Stimulated activated CD4-positive, alpha-beta T cell treated with anti-CD3 and anti-CD28 coated beads, Interleukin-2, amount 100 ng/mL, for 4 hours (primary cell): ENCODE measurements around the gene DAP.
"Not testable (repeated sequence)": the region's sequence is repeated elsewhere in the genome, so short reads cannot be mapped to it uniquely, and the experiment has no call there.

Experiments
- DNase-seq: peaks from one replicate; pipeline ENCODE4 v3.0.0-alpha.2; 2020; ENCODE audit warnings: low read depth

DAP gene

DNA sequence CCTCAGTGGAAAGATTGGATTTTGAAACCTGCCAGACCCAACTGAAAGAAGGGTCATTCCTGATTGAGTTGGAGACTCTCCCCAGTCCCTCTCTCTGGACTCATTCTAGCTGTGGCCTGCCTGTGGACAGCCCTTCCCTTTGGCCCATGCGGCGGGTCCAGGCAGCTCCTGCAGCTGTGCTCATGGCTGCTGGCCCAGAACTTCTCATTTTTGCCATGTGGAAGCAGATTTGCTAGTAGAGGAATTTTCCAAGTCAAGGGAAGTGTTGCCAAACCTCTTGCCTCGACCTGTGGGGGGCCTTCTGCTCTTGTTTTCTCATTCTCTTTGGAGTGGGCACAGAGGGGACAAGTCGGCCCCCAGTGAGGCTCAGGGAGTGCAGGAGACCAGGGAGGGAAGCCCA lies 108.0 kb downstream of the DAP start:
- DNase-seq: no peak

DNA sequence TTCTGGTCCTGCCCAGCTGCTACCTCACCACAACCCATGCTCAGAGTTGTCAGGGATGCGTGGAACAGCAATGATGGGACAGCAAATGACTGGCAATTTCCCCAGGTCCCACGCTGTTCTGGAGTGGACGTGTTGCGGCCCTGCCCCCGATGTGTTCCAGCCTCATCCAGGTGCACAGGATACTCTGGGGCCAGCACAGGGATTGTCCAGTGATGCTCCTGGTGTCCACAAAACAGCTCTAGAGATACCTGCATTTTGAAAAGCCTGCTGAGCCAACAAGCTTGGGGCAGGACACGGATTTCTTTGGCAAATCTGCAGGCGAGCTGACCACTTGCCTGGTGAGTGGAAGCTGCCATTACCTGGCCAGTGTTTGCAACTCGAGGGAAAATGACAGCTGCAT lies 108.4 kb downstream of the DAP start:
- DNase-seq: no peak

DNA sequence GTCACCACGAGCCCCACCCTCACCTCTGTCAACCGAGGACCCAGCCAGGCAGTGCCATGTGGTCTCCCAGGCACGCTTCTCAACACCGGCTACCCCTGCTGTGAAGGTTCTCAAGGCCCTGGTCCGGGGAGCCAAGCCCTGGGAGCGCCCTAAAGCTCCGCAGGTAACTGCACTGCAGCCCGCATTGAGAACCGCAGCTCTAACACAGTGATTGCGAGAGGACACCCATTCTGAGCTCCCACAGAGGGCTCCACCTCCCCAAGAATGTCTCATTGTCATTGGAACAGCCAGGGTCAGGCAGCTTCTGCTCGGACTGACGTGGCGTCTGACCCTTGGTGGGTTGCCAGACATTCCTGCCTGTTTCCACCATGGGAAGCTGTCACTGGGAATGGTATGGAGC lies 108.9 kb downstream of the DAP start:
- DNase-seq: no peak

DNA sequence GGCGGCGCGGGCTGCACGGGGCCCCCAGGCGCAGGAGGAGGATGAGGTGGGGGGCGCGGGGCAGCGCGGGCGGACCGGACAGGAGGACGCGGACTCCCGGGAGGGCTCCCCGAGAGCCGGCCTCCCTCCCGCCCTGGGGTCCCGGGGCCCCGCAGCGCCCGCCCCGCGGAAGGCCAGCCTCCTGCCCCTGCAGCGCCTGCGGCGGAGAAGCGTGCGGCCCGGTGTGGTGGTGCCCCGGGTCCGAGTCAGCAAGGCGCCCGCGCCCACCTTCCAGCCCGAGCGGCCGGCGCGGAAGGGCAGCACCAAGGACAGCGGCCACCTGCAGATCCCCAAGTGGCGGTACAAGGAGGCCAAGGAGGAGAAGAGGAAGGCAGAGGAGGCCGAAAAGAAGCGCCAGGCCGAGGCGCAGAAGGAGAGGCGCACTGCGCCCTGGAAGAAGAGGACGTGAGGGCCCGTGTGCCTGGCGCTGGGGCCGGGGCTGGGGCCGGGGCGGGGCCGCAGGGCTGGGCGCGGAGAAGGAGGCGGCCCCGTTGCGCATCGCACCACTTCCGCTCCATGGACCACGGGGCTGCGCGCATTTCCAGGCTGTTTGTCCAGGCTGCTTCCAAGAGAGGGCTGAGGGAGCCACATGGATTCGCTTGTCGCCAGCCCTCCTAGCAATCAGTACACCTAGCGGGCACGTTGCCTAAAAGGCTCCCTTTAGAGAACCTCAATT lies 111.2 kb downstream of the DAP start:
- no peak for DNase-seq

DNA sequence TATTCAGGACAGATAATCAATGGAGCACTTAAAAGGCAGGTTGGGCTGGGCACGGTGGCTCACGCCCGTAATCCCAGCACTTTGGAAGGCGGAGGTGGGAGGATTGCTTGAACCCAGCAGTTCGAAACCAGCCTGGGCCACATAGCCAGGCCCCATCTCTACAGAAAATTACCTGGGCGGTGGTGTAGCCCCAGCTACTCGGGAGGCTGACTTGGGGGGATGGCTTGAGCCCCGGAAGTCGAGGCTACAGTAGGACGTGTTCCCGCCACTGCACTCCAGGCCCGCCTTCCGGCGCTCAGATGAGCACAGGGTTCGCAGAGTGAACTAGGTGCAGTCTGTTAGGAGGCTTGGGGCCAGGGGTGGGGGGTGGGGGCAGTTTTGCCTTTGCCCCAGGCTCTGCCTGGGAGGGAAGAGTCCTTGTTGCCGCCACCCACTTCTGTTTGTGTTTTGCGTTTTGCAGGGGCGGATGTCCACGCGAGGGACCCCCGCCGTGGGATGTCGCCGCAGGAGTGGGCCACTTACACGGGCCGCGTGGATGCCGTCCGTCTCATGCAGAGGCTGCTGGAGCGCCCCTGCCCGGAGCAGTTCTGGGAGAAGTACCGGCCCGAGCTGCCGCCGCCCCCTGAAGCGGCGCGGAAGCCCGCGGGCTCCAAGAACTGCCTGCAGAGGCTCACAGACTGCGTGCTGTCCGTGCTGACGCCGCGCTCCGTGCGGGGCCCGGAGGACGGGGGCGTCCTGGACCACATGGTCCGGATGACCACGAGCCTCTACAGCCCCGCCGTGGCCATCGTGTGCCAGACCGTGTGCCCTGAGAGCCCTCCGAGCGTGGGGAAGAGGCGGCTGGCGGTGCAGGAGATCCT lies 112.0 kb downstream of the DAP start:
- no peak for DNase-seq

DNA sequence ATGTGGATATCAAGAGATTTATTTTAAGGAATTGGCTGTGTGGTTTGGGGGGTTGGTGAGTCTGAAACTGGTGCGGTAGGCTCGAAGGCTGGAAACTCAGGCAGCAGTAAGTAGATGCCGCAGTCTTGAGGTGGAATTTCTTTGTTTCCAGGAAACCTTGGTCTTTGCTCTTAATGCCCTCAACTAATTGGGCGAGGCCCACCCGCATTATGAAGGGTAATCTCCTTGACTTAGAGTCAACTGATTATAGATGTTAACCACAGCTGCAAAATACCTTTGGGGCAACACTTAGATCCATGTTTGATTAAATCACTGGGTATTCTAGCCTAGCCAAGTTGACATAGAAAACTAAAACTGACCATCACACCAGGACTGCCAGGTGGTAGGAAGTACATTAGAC lies 113.4 kb downstream of the DAP start:
- DNase-seq: no peak

DNA sequence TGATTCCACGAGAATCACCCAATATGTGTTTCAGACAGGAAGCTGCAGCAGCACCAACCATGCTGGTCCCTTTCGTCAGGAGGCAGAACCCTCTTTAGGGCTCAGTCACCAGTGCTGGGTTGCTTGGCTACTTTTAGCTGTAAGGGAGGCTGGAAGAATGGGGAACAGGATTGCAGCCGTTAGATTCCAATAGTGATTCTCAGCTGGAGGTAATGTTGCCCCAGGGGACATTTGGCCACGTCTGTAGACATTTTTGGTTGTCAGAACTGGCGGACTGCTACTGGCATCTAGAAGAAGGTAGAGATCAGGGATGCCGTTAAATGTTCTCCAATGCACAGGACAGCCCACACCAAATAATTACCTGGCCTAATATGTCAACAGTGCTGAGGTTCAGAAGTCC lies 115.4 kb downstream of the DAP start:
- no peak for DNase-seq

DNA sequence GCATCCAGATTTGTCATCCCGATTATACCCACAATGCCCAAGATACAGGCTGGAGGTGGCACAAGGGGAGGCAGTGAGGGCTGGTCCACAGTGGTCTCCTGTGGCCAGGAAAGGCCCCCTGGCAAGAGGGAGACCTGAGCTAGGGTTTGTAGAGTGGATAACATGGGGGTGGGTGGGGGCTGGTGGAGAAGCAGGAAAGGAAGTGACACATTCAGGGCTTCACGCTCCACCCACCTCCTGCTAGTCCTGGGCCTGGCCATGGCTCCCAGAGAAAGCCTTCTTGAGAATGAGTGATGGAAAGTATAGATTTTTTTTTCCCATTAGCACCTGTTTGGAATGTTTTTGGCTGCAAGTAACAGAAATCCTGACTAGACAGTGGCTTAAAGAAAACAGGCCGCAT lies 115.9 kb downstream of the DAP start:
- no peak for DNase-seq

DNA sequence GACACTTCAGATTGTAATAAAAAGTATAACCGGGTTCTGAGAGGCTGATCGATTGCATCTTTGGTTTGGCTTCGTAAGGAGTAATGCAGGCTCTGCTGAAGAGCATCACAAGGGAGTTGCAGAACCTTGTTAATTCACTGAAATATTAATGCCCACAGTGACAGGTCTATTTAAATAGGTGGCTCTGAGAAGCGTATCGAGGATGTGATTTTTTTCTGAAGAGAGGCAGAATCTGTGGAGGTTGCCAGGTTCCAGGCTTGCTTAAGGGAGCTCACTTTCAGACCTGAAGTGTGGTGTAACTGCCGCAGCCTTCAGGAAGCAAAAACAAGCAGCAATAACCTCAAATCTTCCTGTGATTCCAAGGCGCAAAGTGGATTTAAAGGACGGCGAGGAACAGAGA lies 116.8 kb downstream of the DAP start:
- no peak for DNase-seq

DNA sequence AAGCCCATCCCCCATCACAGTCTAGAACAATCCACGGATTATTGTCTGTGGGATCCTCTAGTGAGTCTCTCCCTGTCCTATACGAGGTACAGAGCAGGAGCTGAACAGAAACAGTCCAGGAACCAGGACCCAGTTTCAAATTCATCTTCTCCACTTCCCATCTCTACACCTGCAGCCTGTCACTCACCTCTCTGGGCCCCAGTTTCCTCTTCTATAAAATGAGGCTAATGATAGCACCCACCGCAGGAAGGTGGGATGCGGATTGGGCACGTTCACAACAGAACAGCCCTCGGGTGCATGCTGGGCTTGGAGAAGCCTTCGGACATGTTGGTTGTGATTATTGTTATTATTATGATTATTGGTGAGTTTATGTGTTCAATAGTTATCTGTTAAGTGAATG lies 118.7 kb downstream of the DAP start:
- no peak for DNase-seq

DNA sequence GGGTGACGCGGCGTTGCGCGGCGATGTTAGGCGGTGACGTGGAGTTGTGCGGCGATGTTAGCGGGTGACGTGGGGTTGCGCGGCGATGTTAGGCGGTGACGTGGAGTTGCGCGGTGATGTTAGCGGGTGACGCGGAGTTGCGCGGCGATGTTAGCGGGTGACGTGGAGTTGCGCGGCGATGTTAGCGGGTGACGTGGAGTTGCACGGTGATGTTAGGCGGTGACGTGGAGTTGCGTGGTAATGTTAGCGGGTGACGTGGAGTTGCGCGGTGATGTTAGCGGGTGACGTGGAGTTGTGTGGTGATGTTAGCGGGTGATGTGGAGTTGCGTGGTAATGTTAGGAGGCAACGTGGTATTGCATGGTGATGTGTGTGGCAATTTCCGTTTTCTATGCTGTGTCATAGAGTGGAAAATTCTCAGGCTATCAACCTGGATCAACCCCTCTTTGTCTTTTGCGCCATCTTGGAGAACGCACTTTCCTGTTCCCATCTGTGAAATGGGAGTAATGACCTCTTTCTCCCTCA lies 121.1 kb downstream of the DAP start:
- no peak for DNase-seq

DNA sequence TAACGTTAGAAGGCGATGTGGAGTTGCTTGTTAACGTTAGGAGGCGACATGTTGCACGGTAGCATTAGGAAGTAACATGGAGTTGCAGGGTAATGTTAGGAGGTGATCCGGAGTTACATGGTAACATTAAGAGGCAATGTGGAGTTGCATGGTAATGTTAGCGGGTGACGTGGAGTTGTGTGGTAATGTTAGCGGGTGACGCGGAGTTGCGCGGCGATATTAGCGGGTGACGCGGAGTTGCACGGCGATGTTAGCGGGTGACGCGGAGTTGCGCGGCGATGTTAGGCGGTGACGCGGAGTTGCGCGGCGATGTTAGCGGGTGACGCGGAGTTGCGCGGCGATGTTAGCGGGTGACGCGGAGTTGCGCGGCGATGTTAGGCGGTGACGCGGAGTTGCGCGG lies 122.3 kb downstream of the DAP start:
- DNase-seq: not testable (repeated sequence)

DNA sequence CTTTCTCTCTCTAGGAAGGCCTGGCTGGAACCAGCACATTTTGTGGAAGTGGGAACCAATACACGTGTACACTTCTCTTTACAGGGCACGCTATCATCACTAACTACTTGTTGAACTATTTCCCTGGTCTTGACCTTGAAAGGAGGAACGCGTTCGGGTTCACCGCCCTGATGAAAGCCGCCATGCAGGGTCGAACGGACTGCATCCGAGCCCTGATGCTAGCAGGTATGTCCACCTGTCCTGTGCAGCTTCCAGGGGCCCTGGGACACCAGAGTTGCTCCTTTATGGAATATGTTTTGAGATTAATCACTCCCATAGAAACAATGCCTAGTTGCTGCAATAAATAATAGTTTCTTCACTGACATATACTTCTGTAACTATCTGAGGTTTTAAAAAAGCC lies 123.1 kb downstream of the DAP start:
- DNase-seq: no peak

DNA sequence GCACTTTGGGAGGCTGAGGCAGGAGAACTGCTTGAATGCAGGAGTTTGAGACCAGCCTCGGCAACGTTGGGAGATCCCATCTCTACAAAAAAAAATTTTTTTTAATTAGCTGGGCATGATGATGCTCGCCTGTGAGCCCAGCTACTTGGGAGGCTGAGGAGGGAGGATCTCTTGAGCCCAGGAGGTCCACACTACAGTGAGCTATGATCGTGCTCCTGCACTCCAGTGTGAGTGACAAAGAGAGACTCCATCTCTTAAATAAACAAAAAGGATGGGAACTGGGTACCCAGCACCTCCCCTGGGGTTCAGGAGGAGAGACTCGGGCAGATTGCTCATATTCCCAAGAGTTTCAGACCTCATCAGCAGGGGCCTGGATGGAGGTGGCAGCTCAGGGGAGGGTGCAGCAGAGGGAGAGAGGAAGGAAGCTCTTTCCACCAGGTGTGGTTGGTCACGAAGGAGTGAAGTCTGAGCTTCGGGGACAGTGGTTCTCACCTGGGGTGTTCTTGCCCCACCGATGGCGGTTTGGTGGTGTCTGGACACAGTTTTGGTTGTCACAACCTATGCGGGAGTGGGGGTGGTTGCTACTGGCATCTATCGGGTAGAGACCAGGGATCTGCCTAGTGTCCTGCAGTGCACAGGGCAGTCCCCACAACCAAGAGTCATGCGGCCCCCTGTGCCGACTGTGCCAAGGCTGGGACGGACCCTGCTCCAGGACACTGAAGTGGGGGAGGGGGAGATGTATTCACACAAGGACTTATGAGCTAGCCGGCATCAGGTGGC lies 124.5 kb downstream of the DAP start:
- DNase-seq: no peak

DNA sequence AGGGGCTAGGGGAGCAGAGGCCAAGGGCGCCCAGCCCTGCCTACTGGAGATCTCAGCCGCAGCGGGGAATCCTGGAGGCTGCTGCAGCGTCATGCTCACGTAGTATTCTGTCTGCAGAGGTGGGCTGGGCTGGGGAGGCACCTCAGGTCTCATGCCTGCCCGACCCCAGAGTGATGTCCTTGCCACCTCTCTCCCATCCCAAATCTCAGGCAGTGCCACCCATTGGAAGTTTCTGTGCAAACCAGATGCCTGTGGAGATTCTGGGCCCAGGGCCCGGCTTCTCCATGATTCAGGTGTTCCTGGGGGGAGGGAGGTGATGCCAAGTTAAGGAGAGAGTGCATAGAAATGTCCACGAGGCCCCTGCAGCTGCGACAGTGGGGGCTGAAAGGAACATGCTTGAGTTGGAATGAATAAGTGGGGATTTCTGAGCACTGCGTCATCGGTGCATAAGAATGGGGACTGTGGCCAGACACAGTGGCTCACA lies 125.1 kb downstream of the DAP start:
- DNase-seq: no peak

DNA sequence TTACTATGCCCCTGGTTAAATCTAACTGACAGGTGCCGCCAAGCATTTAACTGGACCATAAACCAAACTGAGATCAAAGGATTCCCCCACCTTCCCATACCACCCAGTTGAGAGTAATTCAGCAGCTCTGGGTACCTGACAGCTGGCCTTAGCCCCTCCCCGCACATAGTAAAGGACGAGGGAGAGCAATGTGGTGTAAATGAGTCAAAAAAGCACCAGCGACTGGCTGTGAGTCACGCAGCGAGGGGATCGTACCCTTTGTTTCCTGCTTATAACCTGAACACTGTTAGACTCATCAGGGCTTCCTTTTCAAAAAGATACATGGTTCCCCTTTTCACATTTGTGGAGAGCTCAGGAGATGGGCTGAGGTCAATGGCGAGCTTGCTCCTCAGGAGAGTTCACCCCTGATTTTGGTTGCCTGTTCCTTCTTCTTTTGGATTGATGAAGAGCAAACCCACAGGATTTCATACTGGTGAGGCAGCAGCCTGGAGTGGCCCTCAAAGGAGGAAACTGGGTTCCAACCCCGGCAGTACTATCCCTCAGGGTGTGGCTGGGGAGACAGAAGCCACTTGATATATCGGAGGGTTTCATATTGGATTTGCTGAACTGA lies 125.7 kb downstream of the DAP start:
- peak; percentile 62 for DNase-seq

DNA sequence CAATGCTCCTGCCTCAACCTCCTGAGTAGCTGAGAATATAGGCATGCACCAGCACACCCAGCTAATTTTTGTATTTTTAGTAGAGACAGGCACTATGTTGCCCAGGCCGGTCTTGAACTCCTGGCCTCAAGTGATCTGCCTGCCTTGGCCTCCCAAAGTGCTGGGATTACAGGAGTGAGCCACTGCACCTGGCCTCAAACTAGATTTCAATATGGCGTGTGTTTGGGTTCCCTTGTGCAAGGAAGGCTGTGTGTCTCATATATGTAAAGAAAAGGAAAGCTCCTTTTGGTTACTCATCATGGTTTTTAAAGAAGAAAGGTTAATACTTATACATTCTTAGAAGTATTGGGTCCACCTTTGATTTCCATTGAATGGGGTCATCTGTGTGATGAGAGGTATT lies 126.5 kb downstream of the DAP start:
- DNase-seq: no peak

DNA sequence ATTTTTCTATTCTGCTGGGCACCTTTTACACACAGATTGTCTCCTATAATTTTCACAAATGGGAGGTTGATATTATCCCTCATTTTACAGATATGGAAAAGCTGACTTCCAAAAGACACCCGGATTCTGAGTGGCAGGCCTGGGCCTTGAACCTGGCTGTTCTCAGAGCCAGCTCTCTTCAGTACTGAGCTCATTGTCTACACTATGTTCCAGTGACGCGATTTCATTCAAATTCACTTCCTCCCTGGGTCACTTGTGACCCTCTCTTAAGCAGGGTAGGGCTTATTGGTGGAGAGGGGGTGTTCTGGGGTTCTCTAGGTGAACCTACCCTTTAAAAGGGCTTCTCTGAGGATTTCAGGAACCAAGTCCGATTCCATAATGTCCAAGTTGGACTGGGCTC lies 127.0 kb downstream of the DAP start:
- no peak for DNase-seq

DNA sequence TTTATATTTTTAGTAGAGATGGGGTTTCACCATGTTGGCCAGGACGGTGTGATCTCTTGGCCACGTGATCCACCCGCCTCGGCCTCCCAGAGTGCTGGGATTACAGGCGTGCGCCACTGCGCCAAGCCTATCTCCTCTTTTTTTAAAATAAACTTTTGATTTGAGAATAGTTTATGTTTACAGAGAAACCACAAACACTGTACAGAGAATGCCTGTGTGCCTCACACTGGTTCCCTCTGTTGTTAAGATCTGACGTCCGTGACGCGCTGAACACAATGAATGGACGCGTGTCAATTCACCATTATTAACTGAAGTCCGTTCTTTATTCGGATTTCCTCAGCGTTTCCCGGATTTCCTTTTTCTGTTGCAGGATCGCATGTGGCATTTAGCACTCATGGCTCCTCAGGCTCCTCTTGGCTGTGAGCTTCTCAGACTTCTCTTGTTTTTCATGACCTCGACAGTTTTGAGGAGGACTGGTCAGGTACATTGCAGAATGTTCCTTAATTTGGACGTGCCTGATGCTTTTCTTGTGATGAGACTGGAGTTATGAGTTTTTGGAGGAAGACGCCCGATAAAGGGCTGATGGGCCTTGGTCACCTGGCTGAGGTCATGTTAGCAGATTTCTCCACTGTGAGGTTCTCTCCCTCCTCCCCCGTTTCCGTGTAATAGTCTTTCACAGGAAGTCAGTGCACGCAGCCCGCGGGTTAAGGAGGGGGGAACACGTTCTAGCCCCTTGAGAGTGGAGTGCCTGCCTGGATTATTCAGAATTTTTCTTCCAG lies 127.6 kb downstream of the DAP start:
- peak; percentile 44 for DNase-seq

DNA sequence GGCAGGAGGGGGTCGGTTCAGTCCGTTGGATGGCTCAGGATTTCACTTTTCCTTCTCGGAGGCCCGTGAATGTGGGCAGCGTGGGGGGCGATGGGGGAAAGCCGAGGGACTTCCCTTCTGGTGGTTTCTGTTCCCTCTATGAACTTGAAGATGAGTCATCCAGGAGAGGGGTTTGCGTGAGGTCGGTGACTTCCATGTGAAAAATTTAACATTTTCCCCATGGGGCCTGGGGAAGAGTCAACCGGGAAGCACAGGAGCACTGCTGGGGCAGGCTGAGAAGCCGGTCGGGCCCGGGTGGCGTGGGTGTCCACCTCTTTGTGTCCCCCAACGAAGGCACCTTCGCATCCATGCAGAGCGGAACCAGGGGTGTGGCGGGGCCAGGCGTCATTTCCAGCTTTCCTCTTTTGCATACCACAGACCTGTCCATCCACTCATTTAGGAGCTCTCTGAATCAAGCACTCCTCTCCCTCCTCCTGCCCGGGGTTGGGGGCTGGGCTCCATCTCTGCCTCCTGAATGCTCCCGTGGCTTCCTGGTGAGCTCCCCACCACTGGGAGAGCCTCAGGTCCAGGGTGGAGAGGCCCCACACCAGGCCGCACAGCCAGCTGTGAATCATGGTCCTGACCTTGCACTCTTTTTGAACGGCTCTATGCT lies 128.8 kb downstream of the DAP start:
- no peak for DNase-seq
